ENCODE data around the gene MARK3. TPM values are rescaled to one million over a fixed set of nuclear protein-coding genes. Genes with fewer than 3 reads are reported as not detected.

The MARK3 gene
- total RNA-seq, 1 donor = 79.5 TPM

GRCh38 chr14:103402695-103403094 lies 17.5 kb downstream of the MARK3 start:
- no peak overlapping the region for H3K4me3 ChIP-seq (ENCODE audit: low read depth, low read length)

GRCh38 chr14:103404032-103404918 lies 19.1 kb downstream of the MARK3 start:
- H3K4me3 ChIP-seq (ENCODE audit: low read depth, low read length) = peak overlapping the region; percentile 1
- DNase-seq (ENCODE audit: low read depth) = no peak
- TF ChIP-seq CTCF (IDR thresholded peaks at IDR 0.05; ENCODE audit: insufficient read depth, low read length) = no peak

More at GRCh38 chr14:103402695-103403094, 17.5 kb downstream of the MARK3 start:
- peak; percentile 47 for DNase-seq (ENCODE audit: low read depth)
- TF ChIP-seq CTCF (IDR thresholded peaks at IDR 0.05; ENCODE audit: insufficient read depth, low read length) = no peak

- no peak for DNase-seq (ENCODE audit: low read depth)
- TF ChIP-seq CTCF (IDR thresholded peaks at IDR 0.05; ENCODE audit: insufficient read depth, low read length) = no peak
- no peak overlapping the region for H3K4me3 ChIP-seq (ENCODE audit: low read depth, low read length)
Observed at GRCh38 chr14:103404920-103405319, 19.7 kb downstream of the MARK3 start.

- no peak for TF ChIP-seq CTCF (IDR thresholded peaks at IDR 0.05; ENCODE audit: insufficient read depth, low read length)
- no peak overlapping the region for H3K4me3 ChIP-seq (ENCODE audit: low read depth, low read length)
- DNase-seq (ENCODE audit: low read depth) = no peak
Observed at GRCh38 chr14:103408491-103409155, 23.4 kb downstream of the MARK3 start.

GRCh38 chr14:103416916-103417315 lies 31.7 kb downstream of the MARK3 start:
- no peak for DNase-seq (ENCODE audit: low read depth)
- no peak overlapping the region for H3K4me3 ChIP-seq (ENCODE audit: low read depth, low read length)

GRCh38 chr14:103418481-103418818 lies 33.2 kb downstream of the MARK3 start:
- TF ChIP-seq CTCF (IDR thresholded peaks at IDR 0.05; ENCODE audit: insufficient read depth, low read length) = no peak
- H3K4me3 ChIP-seq (ENCODE audit: low read depth, low read length) = no peak overlapping the region
- DNase-seq (ENCODE audit: low read depth) = peak; percentile 61

More at GRCh38 chr14:103416916-103417315, 31.7 kb downstream of the MARK3 start:
- no peak for TF ChIP-seq CTCF (IDR thresholded peaks at IDR 0.05; ENCODE audit: insufficient read depth, low read length)
